HEK293 (cell line): ENCODE results near the gene PRRC2C.

Source experiments
- CTCF ChIA-PET: fragments of 350-600 bp; formaldehyde crosslinking; extraction: SDS; loops from one replicate; lab custom pipeline; 2021; ENCODE audit warnings: antibody characterized with exemption; lab: Yijun Ruan, JAX
- POLR2A ChIA-PET: fragments of 300-600 bp; formaldehyde crosslinking; extraction: SDS; loops from one replicate; lab custom pipeline; 2020; ENCODE audit warnings: antibody characterized with exemption, inconsistent platforms; lab: Yijun Ruan, JAX
- H3K27ac ChIP-seq: fragments of 200-500 bp; sonication (Bioruptor generic); 2 replicates; pipeline ENCODE4 v1.5.1; 2014; ENCODE audit warnings: low read depth, low read length, control low read depth, inconsistent platforms; ENCODE audit errors: extremely low read depth
- H3K36me3 ChIP-seq, 2 experiments: fragments of 200-500 bp in 1 of 2; sonication (Bioruptor generic) in 1 of 2; 1 replicate in 1 of 2; 2 replicates in 1 of 2; pipeline ENCODE4 v1.5.1; 2014 to 2017; ENCODE audit warnings: inconsistent platforms in 2 of 2, low read length in 2 of 2; ENCODE audit not compliant: control insufficient read depth in 2 of 2, insufficient read depth in 1 of 2
- H3K4me1 ChIP-seq: fragments of 200-500 bp; sonication (Bioruptor generic); 2 replicates; pipeline ENCODE4 v1.5.1; 2014; ENCODE audit warnings: mild to moderate bottlenecking, low read length, inconsistent platforms; ENCODE audit not compliant: control insufficient read depth, insufficient read depth
- H3K4me3 ChIP-seq: 2 replicates; pipeline ENCODE4 v1.5.1; 2011; ENCODE audit warnings: low read depth, mild to moderate bottlenecking, control low read depth, low read length, moderate library complexity
- H3K9me3 ChIP-seq: fragments of 200-500 bp; sonication (Bioruptor generic); 2 replicates; pipeline ENCODE4 v1.5.1; 2014; ENCODE audit warnings: low read depth, low read length, inconsistent platforms; ENCODE audit not compliant: control insufficient read depth, insufficient read depth
- BCL11A ChIP-seq: fragments of 450-650 bp; formaldehyde crosslinking; IDR thresholded peaks from 2 replicates; pipeline ENCODE4 v1.5.1; 2016; ENCODE audit warnings: low read depth, missing biosample characterization, missing genetic modification characterization
- KLF10 ChIP-seq: fragments of 450-650 bp; IDR thresholded peaks from 2 replicates; pipeline ENCODE4 v1.5.1; 2018; ENCODE audit warnings: missing biosample characterization, mild to moderate bottlenecking, missing genetic modification characterization
- SP7 ChIP-seq: fragments of 450-650 bp; formaldehyde crosslinking; IDR thresholded peaks from 2 replicates; pipeline ENCODE4 v1.5.1; 2016; ENCODE audit warnings: missing biosample characterization, missing genetic modification characterization
- YY1 ChIP-seq: fragments of 450-650 bp; formaldehyde crosslinking; IDR thresholded peaks from 2 replicates; pipeline ENCODE4 v1.5.1; 2018; ENCODE audit warnings: missing biosample characterization, missing genetic modification characterization
- ZBTB7A ChIP-seq: fragments of 450-650 bp; formaldehyde crosslinking; IDR thresholded peaks from 2 replicates; pipeline ENCODE4 v1.5.1; 2016; ENCODE audit warnings: low read depth, missing biosample characterization, missing genetic modification characterization
- ZNF19 ChIP-seq: fragments of 450-650 bp; formaldehyde crosslinking; IDR thresholded peaks from 2 replicates; pipeline ENCODE4; 2016; ENCODE audit warnings: missing biosample characterization, missing genetic modification characterization, low read depth
- ZNF211 ChIP-seq: fragments of 450-650 bp; formaldehyde crosslinking; IDR thresholded peaks from 2 replicates; pipeline ENCODE4 v1.5.1; 2016; ENCODE audit warnings: low read depth, missing biosample characterization, missing genetic modification characterization
- ZNF214 ChIP-seq: fragments of 450-650 bp; formaldehyde crosslinking; IDR thresholded peaks from 2 replicates; pipeline ENCODE4 v1.5.1; 2017; ENCODE audit warnings: missing biosample characterization, mild to moderate bottlenecking, missing genetic modification characterization, borderline replicate concordance
- ZNF280D ChIP-seq: fragments of 450-650 bp; formaldehyde crosslinking; IDR thresholded peaks from 2 replicates; pipeline ENCODE4 v1.5.1; 2016; ENCODE audit warnings: missing biosample characterization, missing genetic modification characterization
- ZNF302 ChIP-seq: fragments of 450-650 bp; formaldehyde crosslinking; IDR thresholded peaks from 2 replicates; pipeline ENCODE4 v1.5.1; 2016; ENCODE audit warnings: missing biosample characterization, missing genetic modification characterization, low read depth
- ZNF501 ChIP-seq: fragments of 450-650 bp; formaldehyde crosslinking; IDR thresholded peaks from 2 replicates; pipeline ENCODE4 v1.5.1; 2016; ENCODE audit warnings: missing biosample characterization, missing genetic modification characterization
- ZNF530 ChIP-seq: fragments of 450-650 bp; formaldehyde crosslinking; IDR thresholded peaks from 2 replicates; pipeline ENCODE4 v1.5.1; 2016; ENCODE audit warnings: low read depth, missing biosample characterization, missing genetic modification characterization
- ZNF548 ChIP-seq: fragments of 450-650 bp; formaldehyde crosslinking; IDR thresholded peaks from 2 replicates; pipeline ENCODE4 v1.5.1; 2016; ENCODE audit warnings: missing biosample characterization, missing genetic modification characterization
- ZNF585B ChIP-seq: fragments of 450-650 bp; formaldehyde crosslinking; IDR thresholded peaks from 2 replicates; pipeline ENCODE4 v1.5.1; 2016; ENCODE audit warnings: missing biosample characterization, missing genetic modification characterization
- ZNF623 ChIP-seq: fragments of 450-650 bp; formaldehyde crosslinking; IDR thresholded peaks from 2 replicates; pipeline ENCODE4 v1.5.1; 2016; ENCODE audit warnings: missing biosample characterization, missing genetic modification characterization
- ZNF624 ChIP-seq: fragments of 450-650 bp; formaldehyde crosslinking; IDR thresholded peaks from 2 replicates; pipeline ENCODE4 v1.5.1; 2017; ENCODE audit warnings: missing biosample characterization, missing genetic modification characterization
- ZNF639 ChIP-seq: fragments of 450-650 bp; formaldehyde crosslinking; IDR thresholded peaks from 2 replicates; pipeline ENCODE4 v1.5.1; 2016; ENCODE audit warnings: missing biosample characterization, missing genetic modification characterization
- ZNF768 ChIP-seq: fragments of 450-650 bp; formaldehyde crosslinking; IDR thresholded peaks from 2 replicates; pipeline ENCODE4 v1.5.1; 2018; ENCODE audit warnings: missing biosample characterization, mild to moderate bottlenecking, missing genetic modification characterization
- ZNF843 ChIP-seq: fragments of 450-650 bp; formaldehyde crosslinking; IDR thresholded peaks from 2 replicates; pipeline ENCODE4 v1.5.1; 2016; ENCODE audit warnings: missing biosample characterization, missing genetic modification characterization
- ZSCAN4 ChIP-seq: fragments of 450-650 bp; formaldehyde crosslinking; IDR thresholded peaks from 2 replicates; pipeline ENCODE4 v1.5.1; 2017; ENCODE audit warnings: missing biosample characterization, missing genetic modification characterization

PRRC2C gene

GRCh38 chr1:171494076-171494475 lies 8.7 kb downstream of the PRRC2C start:
- TF ChIP-seq YY1 (tag by site-specific recombination) (no peak), ZNF639 (tag by site-specific recombination) (no peak), BCL11A (tag by site-specific recombination) (no peak), ZNF211 (tag by site-specific recombination) (no peak), ZBTB7A (tag by site-specific recombination) (no peak), ZNF768 (no peak), ZNF585B (tag by site-specific recombination) (no peak)
- ChIA-PET POLR2A (interaction anchor here (0.6 to 0.8 kb wide), 2 partner anchors 11 to 222 kb away, joined by 3 to 6 read pairs; no protein-coding TSS in a partner anchor), CTCF (interaction anchor here (1.6 kb wide), 1 partner anchor 9 kb away, joined by 5 read pairs; the partner anchor contains the start of gene PRRC2C)
- Histone ChIP-seq H3K27ac (no peak overlapping the region), H3K36me3 (peaks cover 3 to 17% of the 10 kb centered on the region in 2 experiments), H3K4me3 (no peak overlapping the region), H3K4me1 (peaks cover 9% of the 10 kb centered on the region; the same call in 1 of the 2 replicates), H3K9me3 (no peaks in the 10 kb centered on the region)

- ChIA-PET POLR2A (no interaction called here), CTCF (no interaction called here)
- Histone ChIP-seq H3K4me3 (no peak overlapping the region), H3K9me3 (no peaks in the 10 kb centered on the region), H3K4me1 (peaks cover 6% of the 10 kb centered on the region; the same call in 1 of the 2 replicates), H3K36me3 (peaks cover 3 to 16% of the 10 kb centered on the region in 2 experiments; a peak in 2 of 3 replicates), H3K27ac (no peak overlapping the region)
- TF ChIP-seq ZNF623 (tag by site-specific recombination) (no peak), ZNF843 (tag by site-specific recombination) (no peak), ZNF214 (tag by site-specific recombination) (no peak), ZNF19 (tag by site-specific recombination) (no peak), ZNF530 (tag by site-specific recombination) (no peak), ZNF501 (tag by site-specific recombination) (no peak), KLF10 (tag by site-specific recombination) (no peak), ZNF548 (tag by site-specific recombination) (no peak), SP7 (tag by site-specific recombination) (no peak), ZNF302 (tag by site-specific recombination) (no peak), ZSCAN4 (tag by site-specific recombination) (no peak), ZNF280D (no peak), ZNF624 (tag by site-specific recombination) (no peak)
These were observed 10.1 kb downstream of the PRRC2C start for GRCh38 chr1:171495444-171495843.
